Mucosa of rectum (tissue), 2 donors: Measurements from ENCODE around the gene LARP4B.

Experiments
- H3K27ac ChIP-seq, 2 donors: one replicate each; pipeline ENCODE4 v1.7.0; 2013; ENCODE audit warnings: inconsistent platforms in 2 of 2, low read depth in 2 of 2, low read length in 2 of 2
- H3K27me3 ChIP-seq, 2 donors: one replicate each; pipeline ENCODE4 v1.7.0; 2013; ENCODE audit warnings: low read length in 2 of 2; ENCODE audit not compliant: control insufficient read depth in 2 of 2, insufficient read depth in 2 of 2
- H3K36me3 ChIP-seq, 2 donors: one replicate each; pipeline ENCODE4 v1.7.0; 2013; ENCODE audit warnings: low read length in 2 of 2; ENCODE audit not compliant: control insufficient read depth in 2 of 2, insufficient read depth in 2 of 2
- H3K4me1 ChIP-seq, 2 donors: one replicate each; pipeline ENCODE4 v1.7.0; 2013; ENCODE audit warnings: low read length in 2 of 2, mild to moderate bottlenecking in 1 of 2; ENCODE audit not compliant: control insufficient read depth in 2 of 2, insufficient read depth in 2 of 2
- H3K4me3 ChIP-seq, 2 donors: one replicate each; pipeline ENCODE4 v1.7.0; 2013; ENCODE audit warnings: low read length in 2 of 2
- H3K9ac ChIP-seq, 2 donors: one replicate each; pipeline ENCODE4 v1.7.0; 2013; ENCODE audit warnings: low read length in 2 of 2, low read depth in 1 of 2, mild to moderate bottlenecking in 1 of 2
- H3K9me3 ChIP-seq, 2 donors: one replicate each; pipeline ENCODE4 v1.7.0; 2013; ENCODE audit warnings: low read length in 2 of 2; ENCODE audit not compliant: control insufficient read depth in 2 of 2
- donor health status: healthy.
- donor health status: Normal muscosa, but diverticular disease.

The LARP4B gene

GRCh38 chr10:871951-872403, 59.5 kb downstream of the LARP4B start:
- Histone ChIP-seq H3K27ac (no peak overlapping the region), H3K36me3 (peaks cover 31 to 41% of the 10 kb centered on the region in 2 donors), H3K4me1 (no peaks in the 10 kb centered on the region)

GRCh38 chr10:870564-871166, 60.8 kb downstream of the LARP4B start:
- peaks cover 29 to 40% of the 10 kb centered on the region in 2 donors for H3K36me3 ChIP-seq

More at GRCh38 chr10:871951-872403, 59.5 kb downstream of the LARP4B start:
- H3K27me3 ChIP-seq: no peaks in the 10 kb centered on the region
- no peaks in the 10 kb centered on the region for H3K9me3 ChIP-seq
- no peak overlapping the region for H3K9ac ChIP-seq
- H3K4me3 ChIP-seq: no peak overlapping the region

GRCh38 chr10:869171-869570, 62.3 kb downstream of the LARP4B start:
- no peak overlapping the region for H3K9ac ChIP-seq
- peaks cover 29 to 37% of the 10 kb centered on the region in 2 donors for H3K36me3 ChIP-seq
- no peak overlapping the region for H3K4me3 ChIP-seq
- no peaks in the 10 kb centered on the region for H3K4me1 ChIP-seq
- H3K27me3 ChIP-seq: no peaks in the 10 kb centered on the region
- H3K27ac ChIP-seq: no peak overlapping the region
- no peaks in the 10 kb centered on the region for H3K9me3 ChIP-seq

More at GRCh38 chr10:870564-871166, 60.8 kb downstream of the LARP4B start:
- no peak overlapping the region for H3K9ac ChIP-seq
- H3K4me3 ChIP-seq: no peak overlapping the region
- no peaks in the 10 kb centered on the region for H3K27me3 ChIP-seq
- no peak overlapping the region for H3K27ac ChIP-seq
- no peaks in the 10 kb centered on the region for H3K9me3 ChIP-seq
- H3K4me1 ChIP-seq: no peaks in the 10 kb centered on the region

- no peaks in the 10 kb centered on the region for H3K27me3 ChIP-seq
- no peaks in the 10 kb centered on the region for H3K9me3 ChIP-seq
- no peak overlapping the region for H3K4me3 ChIP-seq
- H3K27ac ChIP-seq: no peak overlapping the region
- H3K4me1 ChIP-seq: no peaks in the 10 kb centered on the region
- peaks cover 34 to 42% of the 10 kb centered on the region in 2 donors for H3K36me3 ChIP-seq
- no peak overlapping the region for H3K9ac ChIP-seq
These were observed 63.7 kb downstream of the LARP4B start for GRCh38 chr10:867807-868206.

- Histone ChIP-seq H3K4me1 (no peaks in the 10 kb centered on the region), H3K36me3 (peaks cover 33 to 36% of the 10 kb centered on the region in 2 donors), H3K9ac (no peak overlapping the region), H3K27me3 (no peaks in the 10 kb centered on the region), H3K9me3 (no peaks in the 10 kb centered on the region), H3K27ac (no peak overlapping the region), H3K4me3 (no peak overlapping the region)
These were observed 64.9 kb downstream of the LARP4B start for GRCh38 chr10:866577-866941.

- Histone ChIP-seq H3K9ac (no peak overlapping the region), H3K9me3 (no peaks in the 10 kb centered on the region), H3K36me3 (peaks cover 32 to 34% of the 10 kb centered on the region in 2 donors), H3K4me3 (no peak overlapping the region), H3K27ac (no peak overlapping the region), H3K4me1 (no peaks in the 10 kb centered on the region), H3K27me3 (no peaks in the 10 kb centered on the region)
These were observed 65.5 kb downstream of the LARP4B start for GRCh38 chr10:865924-866576.

GRCh38 chr10:865257-865656, 66.2 kb downstream of the LARP4B start:
- H3K27ac ChIP-seq: no peak overlapping the region

GRCh38 chr10:860519-860918, 71.0 kb downstream of the LARP4B start:
- H3K36me3 ChIP-seq: peaks cover 32 to 40% of the 10 kb centered on the region in 2 donors
- no peak overlapping the region for H3K27ac ChIP-seq
- H3K9me3 ChIP-seq: no peaks in the 10 kb centered on the region
- no peaks in the 10 kb centered on the region for H3K4me1 ChIP-seq
- H3K27me3 ChIP-seq: no peaks in the 10 kb centered on the region
- H3K4me3 ChIP-seq: no peak overlapping the region
- no peak overlapping the region for H3K9ac ChIP-seq

More at GRCh38 chr10:865257-865656, 66.2 kb downstream of the LARP4B start:
- Histone ChIP-seq H3K9ac (no peak overlapping the region), H3K27me3 (no peaks in the 10 kb centered on the region), H3K36me3 (peaks cover 32 to 36% of the 10 kb centered on the region in 2 donors), H3K4me1 (no peaks in the 10 kb centered on the region), H3K4me3 (no peak overlapping the region), H3K9me3 (no peaks in the 10 kb centered on the region)

- Histone ChIP-seq H3K4me1 (no peaks in the 10 kb centered on the region), H3K9me3 (no peaks in the 10 kb centered on the region), H3K27me3 (no peaks in the 10 kb centered on the region), H3K27ac (no peak overlapping the region), H3K9ac (no peak overlapping the region), H3K4me3 (no peak overlapping the region), H3K36me3 (peaks cover 15 to 40% of the 10 kb centered on the region in 2 donors)
These were observed 74.9 kb downstream of the LARP4B start for GRCh38 chr10:856416-857157.

- Histone ChIP-seq H3K27me3 (no peaks in the 10 kb centered on the region), H3K9me3 (no peaks in the 10 kb centered on the region), H3K4me3 (no peak overlapping the region), H3K4me1 (no peaks in the 10 kb centered on the region), H3K36me3 (peaks cover 14 to 36% of the 10 kb centered on the region in 2 donors), H3K9ac (no peak overlapping the region), H3K27ac (no peak overlapping the region)
These were observed 75.8 kb downstream of the LARP4B start for GRCh38 chr10:855671-856070.
